PC-3 (cell line): ENCODE measurements around the gene FUT1. TPM values are rescaled to one million over a fixed set of nuclear protein-coding genes. Genes with fewer than 3 reads are reported as not detected.

Experiments
- ATAC-seq: fragments of 200-7000 bp; cut with Tn5 transposase; 2 replicates; pipeline ENCODE4 v1.9.1; 2020; ENCODE audit warnings: mild to moderate bottlenecking, moderate library complexity
- BruUV-seq: library from RNA; stranded (reverse); fragments of 400-500 nt; replicated peaks from 2 replicates; lab custom pipeline; 2021; lab: Mats Ljungman, UMichigan
- CTCF ChIA-PET: fragments of 300-600 bp; sonication (Branson Sonifier 250); formaldehyde crosslinking; loops from one replicate; lab custom pipeline; 2022; ENCODE audit warnings: antibody characterized with exemption; lab: Charles Lee
- POLR2A ChIA-PET: fragments of 300-600 bp; sonication (Branson Sonifier 250); formaldehyde crosslinking; loops from one replicate; lab custom pipeline; 2022; ENCODE audit warnings: antibody characterized with exemption; ENCODE audit not compliant: unreplicated experiment; lab: Charles Lee
- DNase-seq: peaks from one replicate; pipeline ENCODE4 v3.0.0-alpha.2; 2015
- H2AFZ ChIP-seq: fragments of 300-600 bp; sonication (generic); 2 replicates; pipeline ENCODE4 v1.6.0; 2016; ENCODE audit warnings: antibody characterized with exemption, low read length
- H3F3A ChIP-seq: fragments of 300-600 bp; sonication (generic); one replicate; pipeline ENCODE4 v1.6.0; 2017; ENCODE audit warnings: antibody characterized with exemption, low read length, control low read depth, mild to moderate bottlenecking; ENCODE audit not compliant: unreplicated experiment
- H3K27ac ChIP-seq: fragments of 300-600 bp; sonication (generic); 2 replicates; pipeline ENCODE4 v1.5.1; 2016; ENCODE audit warnings: mild to moderate bottlenecking, low read length
- H3K27me3 ChIP-seq: fragments of 300-600 bp; sonication (generic); 2 replicates; pipeline ENCODE4 v1.6.1; 2016; ENCODE audit warnings: low read length, mixed read lengths
- H3K36me3 ChIP-seq: fragments of 300-600 bp; sonication (generic); 2 replicates; pipeline ENCODE4 v1.6.1; 2016; ENCODE audit warnings: low read depth, mixed run types, low read length, mixed read lengths
- H3K4me1 ChIP-seq: fragments of 300-600 bp; sonication (generic); 2 replicates; pipeline ENCODE4 v1.5.1; 2016; ENCODE audit warnings: low read length; ENCODE audit not compliant: insufficient read depth
- H3K4me2 ChIP-seq: fragments of 300-600 bp; sonication (generic); 2 replicates; pipeline ENCODE4 v1.6.0; 2016; ENCODE audit warnings: low read length
- H3K4me3 ChIP-seq: fragments of 300-600 bp; sonication (generic); 2 replicates; pipeline ENCODE4 v1.5.1; 2016; ENCODE audit warnings: mild to moderate bottlenecking, low read length, mixed read lengths
- H3K79me2 ChIP-seq: fragments of 300-600 bp; sonication (generic); 2 replicates; pipeline ENCODE4 v1.6.1; 2017; ENCODE audit warnings: low read length, mixed read lengths
- H3K9ac ChIP-seq: fragments of 300-600 bp; sonication (generic); 2 replicates; pipeline ENCODE4 v1.6.0; 2016; ENCODE audit warnings: mild to moderate bottlenecking, low read length
- H3K9me2 ChIP-seq: fragments of 300-600 bp; sonication (generic); replicated peaks from 2 replicates; pipeline ENCODE4 v1.6.1; 2016; ENCODE audit warnings: mixed run types, low read length, mixed read lengths
- H3K9me3 ChIP-seq: fragments of 300-600 bp; sonication (generic); 2 replicates; pipeline ENCODE4 v1.6.1; 2016; ENCODE audit warnings: low read length, mixed read lengths
- H4K20me1 ChIP-seq: fragments of 300-600 bp; sonication (generic); 2 replicates; pipeline ENCODE4 v1.6.1; 2016; ENCODE audit warnings: low read length, mixed read lengths
- CTCF ChIP-seq: fragments of 300-600 bp; sonication (generic); conservative IDR thresholded peaks from 2 replicates; pipeline ENCODE4 v1.5.1; 2017; ENCODE audit warnings: antibody characterized with exemption, low read depth, mild to moderate bottlenecking, low read length
- EZH2 ChIP-seq: fragments of 300-600 bp; sonication (generic); IDR thresholded peaks from one replicate; pipeline ENCODE4 v1.6.1; 2017; ENCODE audit warnings: antibody characterized with exemption, mild to moderate bottlenecking, low read length; ENCODE audit not compliant: unreplicated experiment
- EZH2phosphoT487 ChIP-seq: fragments of 300-600 bp; sonication (generic); IDR thresholded peaks from 2 replicates; pipeline ENCODE4 v1.6.1; 2018; ENCODE audit warnings: mild to moderate bottlenecking, antibody characterized with exemption, low read length, borderline replicate concordance
- intact Hi-C: fragments of 100-400 bp; cut with micrococcal nuclease; formaldehyde crosslinking; loops from 2 replicates; pipeline ENCODE4 v1.9.0; 2023
- total RNA-seq: library from RNA; depleted of rRNA; stranded (reverse); fragments of >200 nt; gene quantifications from 2 replicates; pipeline ENCODE4 v1.2.3, GENCODE V29; 2014

Gene FUT1
- total RNA-seq, 1 experiment from 2014 or later = 4.6 TPM

- ChIA-PET POLR2A (no interaction called here), CTCF (no interaction called here)
- intact Hi-C loops = no loop called here
- H3K36me3 ChIP-seq = no peaks in the 10 kb centered on the region
- H2AFZ ChIP-seq = no peak overlapping the region
- no peaks in the 10 kb centered on the region; the same call in 1 of the 2 replicates for H3K4me1 ChIP-seq
- no peaks in the 10 kb centered on the region for H3K27me3 ChIP-seq
- no peak for DNase-seq
- H3K9ac ChIP-seq = no peak overlapping the region
- H3K4me3 ChIP-seq = no peak overlapping the region
- no peak overlapping the region for H3K4me2 ChIP-seq
- H3K27ac ChIP-seq = no peak overlapping the region
- H3K9me3 ChIP-seq = no peaks in the 10 kb centered on the region
- TF ChIP-seq CTCF (no peak), EZH2 (no peak), EZH2phosphoT487 (no peak)
- H3F3A ChIP-seq = no peaks in the 10 kb centered on the region
- H3K79me2 ChIP-seq = peaks cover 8% of the 10 kb centered on the region
- ATAC-seq = no peak
- no TSS peak for BruUV-seq
- H4K20me1 ChIP-seq = no peaks in the 10 kb centered on the region
- H3K9me2 ChIP-seq = no peaks in the 10 kb centered on the region
Observed at GRCh38 chr19:48708471-48708870, 44.0 kb downstream of the FUT1 start.

- no peaks in the 10 kb centered on the region for H3K9me3 ChIP-seq
- no peak for TF ChIP-seq CTCF
- no peak for TF ChIP-seq EZH2phosphoT487
- no peak for TF ChIP-seq EZH2
- H3K79me2 ChIP-seq = no peaks in the 10 kb centered on the region
- no TSS peak for BruUV-seq
- no peaks in the 10 kb centered on the region for H3K9me2 ChIP-seq
- no peak overlapping the region for H3K9ac ChIP-seq
- intact Hi-C loops = no loop called here
- no peak overlapping the region for H2AFZ ChIP-seq
- CTCF ChIA-PET = no interaction called here
- DNase-seq (no peak), ATAC-seq (no peak)
- no peaks in the 10 kb centered on the region for H3K36me3 ChIP-seq
- H4K20me1 ChIP-seq = no peaks in the 10 kb centered on the region
- H3K4me1 ChIP-seq = no peaks in the 10 kb centered on the region
- no peaks in the 10 kb centered on the region for H3F3A ChIP-seq
- POLR2A ChIA-PET = no interaction called here
- H3K4me3 ChIP-seq = no peak overlapping the region
- H3K27ac ChIP-seq = no peak overlapping the region
- H3K4me2 ChIP-seq = no peak overlapping the region
- no peaks in the 10 kb centered on the region for H3K27me3 ChIP-seq
Observed at GRCh38 chr19:48705431-48705830, 47.0 kb downstream of the FUT1 start.

- H3K4me2 ChIP-seq = no peak overlapping the region
- H3K36me3 ChIP-seq = no peaks in the 10 kb centered on the region
- H3K9ac ChIP-seq = no peak overlapping the region
- ChIA-PET POLR2A (no interaction called here), CTCF (no interaction called here)
- H3K27ac ChIP-seq = no peak overlapping the region
- H3K9me3 ChIP-seq = no peaks in the 10 kb centered on the region
- intact Hi-C loops = no loop called here
- no TSS peak for BruUV-seq
- ATAC-seq (no peak), DNase-seq (no peak)
- no peaks in the 10 kb centered on the region for H3F3A ChIP-seq
- H3K4me1 ChIP-seq = peaks cover 7% of the 10 kb centered on the region; the same call in 1 of the 2 replicates
- no peak for TF ChIP-seq EZH2phosphoT487
- TF ChIP-seq EZH2 = no peak
- TF ChIP-seq CTCF = no peak
- no peaks in the 10 kb centered on the region for H3K27me3 ChIP-seq
- H3K79me2 ChIP-seq = no peaks in the 10 kb centered on the region
- no peaks in the 10 kb centered on the region for H4K20me1 ChIP-seq
- H2AFZ ChIP-seq = no peak overlapping the region
- H3K9me2 ChIP-seq = no peaks in the 10 kb centered on the region
- no peak overlapping the region for H3K4me3 ChIP-seq
Observed at GRCh38 chr19:48703316-48703715, 49.1 kb downstream of the FUT1 start.
